Hepatocyte (in vitro differentiated cells): ENCODE results near the gene REN. TPM values are rescaled to one million over a fixed set of nuclear protein-coding genes. Genes with fewer than 3 reads are reported as not detected.

ENCODE experiments used
- DNase-seq: peaks from one replicate; pipeline ENCODE4 v3.0.0-alpha.2; 2016; ENCODE audit warnings: low spot score
- H2AFZ ChIP-seq: fragments of 200-600 bp; sonication (generic); 2 replicates; pipeline ENCODE4 v1.6.0; 2016; ENCODE audit warnings: antibody characterized with exemption, mild to moderate bottlenecking
- H3K27ac ChIP-seq: fragments of 200-600 bp; sonication (generic); 2 replicates; pipeline ENCODE4 v1.5.1; 2016; ENCODE audit warnings: mild to moderate bottlenecking
- H3K27me3 ChIP-seq: fragments of 200-600 bp; sonication (generic); 2 replicates; pipeline ENCODE4 v1.6.1; 2016
- H3K36me3 ChIP-seq: fragments of 200-600 bp; sonication (generic); replicated peaks from 2 replicates; pipeline ENCODE4 v1.5.1; 2016; ENCODE audit warnings: low read depth; ENCODE audit not compliant: insufficient read depth
- H3K4me1 ChIP-seq: fragments of 200-600 bp; sonication (generic); 2 replicates; pipeline ENCODE4 v1.5.1; 2016; ENCODE audit warnings: mild to moderate bottlenecking, moderate library complexity; ENCODE audit not compliant: insufficient read depth
- H3K4me2 ChIP-seq: fragments of 200-600 bp; sonication (generic); 2 replicates; pipeline ENCODE4 v1.6.0; 2016
- H3K4me3 ChIP-seq: fragments of 200-600 bp; sonication (generic); 2 replicates; pipeline ENCODE4 v1.5.1; 2016; ENCODE audit warnings: mild to moderate bottlenecking
- H3K79me2 ChIP-seq: fragments of 200-600 bp; sonication (generic); 2 replicates; pipeline ENCODE4 v1.6.0; 2017; ENCODE audit warnings: mild to moderate bottlenecking
- H3K9me2 ChIP-seq: fragments of 200-600 bp; sonication (generic); replicated peaks from 2 replicates; pipeline ENCODE4 v1.6.0; 2017; ENCODE audit warnings: mild to moderate bottlenecking; ENCODE audit not compliant: insufficient read depth
- H3K9me3 ChIP-seq: fragments of 200-600 bp; sonication (generic); 2 replicates; pipeline ENCODE4 v1.5.1; 2016; ENCODE audit warnings: low read depth, mild to moderate bottlenecking
- H4K20me1 ChIP-seq: fragments of 200-600 bp; sonication (generic); 2 replicates; pipeline ENCODE4 v1.6.0; 2016; ENCODE audit warnings: mild to moderate bottlenecking; ENCODE audit not compliant: insufficient read depth, poor library complexity, severe bottlenecking
- CTCF ChIP-seq: fragments of 200-600 bp; sonication (generic); IDR thresholded peaks from 2 replicates; pipeline ENCODE4 v1.5.1; 2016; ENCODE audit warnings: antibody characterized with exemption, mild to moderate bottlenecking; ENCODE audit not compliant: poor library complexity
- EZH2 ChIP-seq: fragments of 200-600 bp; sonication (generic); IDR thresholded peaks from 2 replicates; pipeline ENCODE4 v1.6.1; 2016; ENCODE audit warnings: antibody characterized with exemption, mild to moderate bottlenecking, borderline replicate concordance
- EZH2phosphoT487 ChIP-seq: fragments of 200-600 bp; sonication (generic); IDR thresholded peaks from one replicate; pipeline ENCODE4 v1.6.1; 2018; ENCODE audit warnings: antibody characterized with exemption, mild to moderate bottlenecking, low read depth, moderate library complexity; ENCODE audit not compliant: unreplicated experiment, severe bottlenecking
- WGBS: methylation state at CpG from one replicate; pipeline ENCODE4 v1.1.6; 2016; ENCODE audit warnings: low lambda C conversion rate; ENCODE audit errors: missing lambda C conversion rate; 5-methylcytosine and 5-hydroxymethylcytosine counted together
- polyA plus RNA-seq: library from polyadenylated mRNA; unstranded; fragments of >200 nt; fragmentation: Nextera tagmentation; extraction: Ambion mirVana; gene quantifications from 2 replicates; pipeline ENCODE4 v1.2.1, GENCODE V29; 2016
- total RNA-seq: library from RNA; depleted of rRNA; stranded (reverse); fragments of >200 nt; gene quantifications from 2 replicates; pipeline ENCODE4 v1.2.3, GENCODE V29; 2014

REN gene
- total and polyA plus RNA-seq, 2 experiments from 2014 or later: 15.4 to 18.4 TPM

DNA sequence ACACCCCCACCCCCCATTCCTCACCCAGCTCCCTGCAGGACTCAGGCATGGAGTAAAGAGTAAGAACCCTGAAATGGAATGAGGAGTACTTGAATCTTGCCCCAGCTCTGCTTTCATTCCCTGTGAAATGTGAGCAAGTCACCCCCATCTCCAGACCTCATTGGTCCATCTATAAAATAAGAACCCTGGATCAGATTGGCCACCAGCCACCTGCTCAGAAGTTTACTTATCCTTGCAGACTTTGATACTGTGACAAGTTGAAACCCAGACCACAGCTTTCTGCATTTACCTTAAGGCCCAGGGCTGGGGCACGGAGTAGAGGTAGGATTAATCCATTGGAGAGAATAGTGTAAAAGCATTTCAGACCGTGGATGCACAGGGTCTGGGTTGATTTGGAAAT is 27.9 kb upstream of the REN start:
- Histone ChIP-seq H3K27ac (no peak overlapping the region), H3K27me3 (no peaks in the 10 kb centered on the region), H3K79me2 (no peaks in the 10 kb centered on the region), H2AFZ (no peak overlapping the region), H3K4me3 (no peak overlapping the region), H4K20me1 (no peaks in the 10 kb centered on the region), H3K4me1 (peaks cover 17% of the 10 kb centered on the region), H3K9me2 (no peaks in the 10 kb centered on the region), H3K9me3 (no peaks in the 10 kb centered on the region), H3K36me3 (no peaks in the 10 kb centered on the region), H3K4me2 (no peak overlapping the region)
- 79% methylated on average over 2 of the region's 2 CpGs for WGBS
- no peak for DNase-seq
- no peak for TF ChIP-seq EZH2
- TF ChIP-seq EZH2phosphoT487: no peak
- TF ChIP-seq CTCF: no peak

GRCh38 chr1:204192589-204193352 is 26.6 kb upstream of the REN start:
- H3K27me3 ChIP-seq: peaks cover 8% of the 10 kb centered on the region

DNA sequence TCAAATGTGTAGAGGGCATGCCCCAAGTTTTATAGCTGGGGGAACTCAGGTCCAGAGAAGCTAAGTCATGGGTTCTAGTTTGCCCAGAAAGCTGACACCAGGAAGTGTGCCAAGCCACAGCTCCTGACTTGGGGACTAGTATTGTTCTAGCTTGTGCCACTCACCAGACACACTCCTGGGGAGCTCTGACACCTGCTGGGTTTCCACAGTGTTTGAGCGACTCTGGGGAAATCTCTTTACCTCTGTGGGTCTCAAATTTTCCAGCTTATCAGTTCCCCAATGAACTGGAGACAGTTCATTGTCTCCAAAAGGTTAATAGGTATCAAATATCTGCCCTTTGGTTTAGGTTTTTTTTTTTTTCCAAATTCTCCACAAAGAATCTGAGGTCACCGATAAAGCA is 25.9 kb upstream of the REN start:
- no peak for DNase-seq
- TF ChIP-seq EZH2: no peak
- H3K27ac ChIP-seq: no peak overlapping the region
- no peaks in the 10 kb centered on the region for H3K9me2 ChIP-seq
- no peaks in the 10 kb centered on the region for H3K36me3 ChIP-seq
- H4K20me1 ChIP-seq: no peaks in the 10 kb centered on the region
- H3K4me1 ChIP-seq: peaks cover 14% of the 10 kb centered on the region
- WGBS: 95% methylated on average over 2 of the region's 2 CpGs
- no peaks in the 10 kb centered on the region for H3K9me3 ChIP-seq
- H3K4me3 ChIP-seq: no peak overlapping the region
- H3K4me2 ChIP-seq: no peak overlapping the region
- H2AFZ ChIP-seq: no peak overlapping the region
- no peaks in the 10 kb centered on the region for H3K79me2 ChIP-seq
- peaks cover 9% of the 10 kb centered on the region for H3K27me3 ChIP-seq

More at GRCh38 chr1:204192589-204193352, 26.6 kb upstream of the REN start:
- Histone ChIP-seq H3K9me2 (no peaks in the 10 kb centered on the region), H3K4me3 (no peak overlapping the region), H4K20me1 (no peaks in the 10 kb centered on the region), H3K79me2 (no peaks in the 10 kb centered on the region), H3K9me3 (no peaks in the 10 kb centered on the region), H3K27ac (no peak overlapping the region), H3K4me1 (peaks cover 14% of the 10 kb centered on the region), H3K4me2 (no peak overlapping the region), H3K36me3 (no peaks in the 10 kb centered on the region), H2AFZ (no peak overlapping the region)
- DNase-seq: no peak
- WGBS: 69% methylated on average over 3 of the region's 3 CpGs
- no peak for TF ChIP-seq CTCF
- TF ChIP-seq EZH2: no peak

GRCh38 chr1:204191456-204191855 is 25.3 kb upstream of the REN start:
- Histone ChIP-seq H3K4me1 (peaks cover 14% of the 10 kb centered on the region), H3K27me3 (peaks cover 13% of the 10 kb centered on the region)

More at GRCh38 chr1:204191456-204191855, 25.3 kb upstream of the REN start:
- Histone ChIP-seq H3K4me2 (no peak overlapping the region), H3K4me3 (no peak overlapping the region), H3K9me2 (no peaks in the 10 kb centered on the region), H3K36me3 (no peaks in the 10 kb centered on the region), H3K9me3 (no peaks in the 10 kb centered on the region), H4K20me1 (no peaks in the 10 kb centered on the region), H3K27ac (peak overlapping the region; percentile 91), H2AFZ (no peak overlapping the region), H3K79me2 (no peaks in the 10 kb centered on the region)
- DNase-seq: no peak
- 93% methylated on average over 7 of the region's 7 CpGs for WGBS
- no peak for TF ChIP-seq EZH2phosphoT487
- TF ChIP-seq EZH2: no peak
- no peak for TF ChIP-seq CTCF
